GM12878 (cell line): ENCODE data around the gene UBL4A. TPM values are rescaled to one million over a fixed set of nuclear protein-coding genes. Genes with fewer than 3 reads are reported as not detected.
A peak's percentile ranks its signal among the peaks of the same experiment; 100 is the strongest.

ENCODE experiments used
- ATAC-seq: fragments of 200-7000 bp; cut with Tn5 transposase; 3 replicates; pipeline ENCODE4 v1.9.1; 2020; ENCODE audit warnings: mild to moderate bottlenecking, moderate library complexity
- BruUV-seq: library from RNA; stranded (reverse); fragments of 400-500 nt; replicated peaks from 2 replicates; lab custom pipeline; 2021; lab: Mats Ljungman, UMichigan
- CTCF ChIA-PET: fragments of 300-600 bp; sonication (Branson Sonifier 250); formaldehyde crosslinking; extraction: SDS; loops from one replicate; lab custom pipeline; 2021; ENCODE audit warnings: inconsistent platforms; lab: Yijun Ruan, JAX
- POLR2A ChIA-PET: fragments of 350-600 bp; formaldehyde crosslinking; extraction: SDS; loops from one replicate; lab custom pipeline; 2021; ENCODE audit warnings: inconsistent platforms; lab: Charles Lee
- RAD21 ChIA-PET: fragments of 300-600 bp; sonication (Branson Sonifier 250); formaldehyde crosslinking; loops from one replicate; lab custom pipeline; 2023; ENCODE audit warnings: antibody characterized with exemption; ENCODE audit not compliant: unreplicated experiment; lab: Charles Lee
- SMC1A ChIA-PET: fragments of 300-600 bp; sonication (Branson Sonifier 250); formaldehyde crosslinking; loops from one replicate; lab custom pipeline; 2023; ENCODE audit not compliant: unreplicated experiment, uncharacterized antibody; lab: Charles Lee
- DNase-seq: peaks from one replicate; pipeline ENCODE4 v3.0.0-alpha.2; 2011; ENCODE audit warnings: low read depth, low spot score
- FAIRE-seq: peaks from 3 replicates; lab custom pipeline; 2011; peaks lifted over from hg19 to GRCh38; lab: Jason Lieb, UNC
- H2AFZ ChIP-seq: 2 replicates; pipeline ENCODE4 v1.6.0; 2011; ENCODE audit warnings: low read depth, low read length, control low read depth; ENCODE audit not compliant: control insufficient read depth
- H3K27ac ChIP-seq: 2 replicates; pipeline ENCODE4 v1.5.1; 2011; ENCODE audit warnings: control low read depth; ENCODE audit not compliant: control insufficient read depth, insufficient read depth
- H3K27me3 ChIP-seq, 2 experiments: replicated peaks in 1 of 2; 2 replicates each; pipeline versions ENCODE4 v1.6.0 to v1.6.1; 2011; ENCODE audit warnings: low read length in 1 of 2; ENCODE audit not compliant: control insufficient read depth in 2 of 2, insufficient read depth in 2 of 2
- H3K36me3 ChIP-seq, 2 experiments: 2 replicates each; pipeline ENCODE4 v1.5.1; 2011; ENCODE audit warnings: low read length in 1 of 2; ENCODE audit not compliant: control insufficient read depth in 2 of 2, insufficient read depth in 2 of 2
- H3K4me1 ChIP-seq: 2 replicates; pipeline ENCODE4 v1.6.1; 2011; ENCODE audit warnings: mild to moderate bottlenecking, low read length, moderate library complexity, mixed read lengths; ENCODE audit not compliant: control insufficient read depth, insufficient read depth
- H3K4me2 ChIP-seq: 2 replicates; pipeline ENCODE4 v1.6.0; 2011; ENCODE audit warnings: control low read depth; ENCODE audit not compliant: control insufficient read depth, insufficient read depth
- H3K4me3 ChIP-seq: fragments of 200-600 bp; sonication (generic); 2 replicates; pipeline ENCODE4 v1.5.1; 2016
- H3K79me2 ChIP-seq: 2 replicates; pipeline ENCODE4 v1.6.0; 2011; ENCODE audit warnings: low read length; ENCODE audit not compliant: control insufficient read depth, insufficient read depth
- H3K9ac ChIP-seq: 2 replicates; pipeline ENCODE4 v1.8.0; 2011; ENCODE audit warnings: low read length, control low read depth, mixed read lengths; ENCODE audit not compliant: control insufficient read depth, insufficient read depth
- H3K9me3 ChIP-seq: replicated peaks from 3 replicates; pipeline ENCODE4 v1.5.1; 2011; ENCODE audit warnings: mild to moderate bottlenecking, low read length; ENCODE audit not compliant: control insufficient read depth, insufficient read depth
- H4K20me1 ChIP-seq: 2 replicates; pipeline ENCODE4 v1.6.0; 2011; ENCODE audit not compliant: control insufficient read depth, insufficient read depth
- BHLHE40 ChIP-seq, 2 experiments: fragments of 450-650 bp in 1 of 2; IDR thresholded peaks; 2 replicates each; pipeline ENCODE4 v1.6.1; 2011 to 2017; ENCODE audit warnings: low read depth in 2 of 2, borderline replicate concordance in 1 of 2, improper control_type of control experiment in 1 of 2, low read length in 1 of 2, mild to moderate bottlenecking in 1 of 2
- BMI1 ChIP-seq: fragments of 450-650 bp; IDR thresholded peaks from 2 replicates; pipeline ENCODE4 v1.6.1; 2016; ENCODE audit warnings: mild to moderate bottlenecking, moderate library complexity, borderline replicate concordance
- CHD4 ChIP-seq: fragments of 200-600 bp; sonication (generic); IDR thresholded peaks from 2 replicates; pipeline ENCODE4 v1.6.1; 2016; ENCODE audit warnings: mild to moderate bottlenecking
- FOXM1 ChIP-seq: IDR thresholded peaks from 2 replicates; pipeline ENCODE4 v1.6.1; 2012; ENCODE audit warnings: low read depth, mild to moderate bottlenecking, inconsistent platforms, low read length, moderate library complexity
- HDAC6 ChIP-seq: fragments of 200-600 bp; sonication (generic); IDR thresholded peaks from one replicate; pipeline ENCODE4 v1.8.0; 2017; ENCODE audit warnings: antibody characterized with exemption; ENCODE audit not compliant: unreplicated experiment
- IKZF1 ChIP-seq: fragments of 450-650 bp; conservative IDR thresholded peaks from 2 replicates; pipeline ENCODE4 v1.6.1; 2017; ENCODE audit warnings: antibody characterized with exemption, mild to moderate bottlenecking
- MEF2B ChIP-seq: fragments of 450-650 bp; IDR thresholded peaks from 2 replicates; pipeline ENCODE4 v1.6.1; 2018; ENCODE audit warnings: mild to moderate bottlenecking, moderate library complexity; ENCODE audit not compliant: partially characterized antibody, poor library complexity, severe bottlenecking
- PKNOX1 ChIP-seq: fragments of 450-650 bp; IDR thresholded peaks from 2 replicates; pipeline ENCODE4 v1.6.1; 2016; ENCODE audit warnings: mild to moderate bottlenecking
- SMAD1 ChIP-seq: fragments of 450-650 bp; IDR thresholded peaks from 2 replicates; pipeline ENCODE4 v1.6.1; 2018; ENCODE audit warnings: mild to moderate bottlenecking, low read depth; ENCODE audit not compliant: partially characterized antibody
- SMARCA5 ChIP-seq: fragments of 450-650 bp; IDR thresholded peaks from 2 replicates; pipeline ENCODE4 v1.6.1; 2017; ENCODE audit warnings: mild to moderate bottlenecking
- ZNF622 ChIP-seq: fragments of 450-650 bp; IDR thresholded peaks from 2 replicates; pipeline ENCODE4 v1.6.1; 2017; ENCODE audit warnings: mild to moderate bottlenecking, inconsistent platforms
- WGBS: methylation state at CpG from one replicate; pipeline ENCODE4 v1.1.6; 2016; ENCODE audit warnings: low lambda C conversion rate; ENCODE audit not compliant: insufficient replicate concordance, insufficient coverage; ENCODE audit errors: missing lambda C conversion rate; 5-methylcytosine and 5-hydroxymethylcytosine counted together
- in situ Hi-C: fragments of 300-500 bp; cut with MboI; formaldehyde crosslinking; loops from 9 replicates; pipeline ENCODE4 v1.14.3; 2018; ENCODE audit warnings: mixed read lengths
- intact Hi-C: fragments of 100-400 bp; cut with micrococcal nuclease; formaldehyde crosslinking; loops from one replicate; pipeline ENCODE4 v1.14.2; 2022; ENCODE audit not compliant: unreplicated experiment
- polyA plus RNA-seq, 11 experiments: library from polyadenylated mRNA; depleted of rRNA in 4 of 11; unstranded in 6 of 11; stranded (reverse) in 5 of 11; fragments of >200 nt; fragmentation: Nextera tagmentation in 4 of 11; fragmentation: Illumina TruSeq in 1 of 11; extraction: Ambion mirVana in 4 of 11; extraction: Trizol in 1 of 11; gene quantifications; 1 replicate in 1 of 11; 2 replicates in 10 of 11; pipeline versions ENCODE4 v1.2.1 to v1.2.3, GENCODE V29; 2011 to 2016; ENCODE audit warnings: inconsistent platforms in 2 of 11, missing spikeins in 2 of 11, low read depth in 1 of 11
- total RNA-seq, 4 experiments: library from RNA; depleted of rRNA in 3 of 4; stranded (reverse); fragments of >200 nt in 3 of 4; fragmentation: Illumina TruSeq in 1 of 4; extraction: Trizol in 1 of 4; gene quantifications; 2 replicates each; pipeline versions ENCODE4 v1.2.1 to v1.2.3, GENCODE V29; 2013 to 2021

Gene UBL4A
- total and polyA plus RNA-seq, 10 of the 15 experiments (the other 5 are each of a cell fraction or from before 2014, with no cell fraction given) = 4.2 to 49.9 (median 34.0) TPM

- Histone ChIP-seq H3K79me2 (peaks cover 9% of the 10 kb centered on the region), H3K4me1 (no peaks in the 10 kb centered on the region), H2AFZ (no peak overlapping the region), H3K27ac (no peak overlapping the region), H3K36me3 (no peaks in the 10 kb centered on the region), H3K27me3 (no peaks in the 10 kb centered on the region), H3K4me2 (peak overlapping the region; percentile 54), H3K4me3 (peak overlapping the region; percentile 77), H3K9me3 (no peaks in the 10 kb centered on the region; the same call in 2 of the 3 replicates), H4K20me1 (no peaks in the 10 kb centered on the region), H3K9ac (peak overlapping the region; percentile 56)
- SMC1A ChIA-PET = interaction anchor here (1.0 kb wide), 1 partner anchor 68 kb away, joined by 3 read pairs; no protein-coding TSS in a partner anchor
- BruUV-seq = no TSS peak
- in situ Hi-C loops (no loop called here), intact Hi-C loops (no loop called here)
- FAIRE-seq = no peak
- CTCF ChIA-PET = interaction anchor here (1.2 to 1.4 kb wide), 2 partner anchors 68 to 86 kb away, joined by 3 to 4 read pairs; no protein-coding TSS in a partner anchor
- 29% methylated on average over 10 of the region's 15 CpGs for WGBS
- no peak for DNase-seq
- POLR2A ChIA-PET = interaction anchor here (0.8 to 0.9 kb wide), 4 partner anchors 13 to 28 kb away, joined by 3 to 4 read pairs (median 4); partner anchors contain the start of gene UBL4A
- TF ChIP-seq IKZF1 (no peak), BMI1 (no peak), SMAD1 (no peak), MEF2B (no peak), SMARCA5 (no peak), HDAC6 (no peak), BHLHE40 (IDR thresholded peaks at IDR 0.05; ENCODE audit: borderline replicate concordance in 1 of 2, low read depth in 2 of 2, low read length in 1 of 2) (no peak), ZNF622 (no peak), FOXM1 (no peak), CHD4 (no peak), PKNOX1 (no peak)
- RAD21 ChIA-PET = no interaction called here
- ATAC-seq = peak; percentile 81
Measured at GRCh38 chrX:154458954-154459778, 27.2 kb downstream of the UBL4A start.
